ENCODE results near the gene KDM4B.
A peak's percentile ranks its signal among the peaks of the same experiment; 100 is the strongest.

Gene KDM4B

GRCh38 chr19:5016781-5017180, 47.9 kb downstream of the KDM4B start:
- no peak for DNase-seq

- DNase-seq, result no peak
These were observed 48.3 kb downstream of the KDM4B start for GRCh38 chr19:5017235-5017634.

DNA sequence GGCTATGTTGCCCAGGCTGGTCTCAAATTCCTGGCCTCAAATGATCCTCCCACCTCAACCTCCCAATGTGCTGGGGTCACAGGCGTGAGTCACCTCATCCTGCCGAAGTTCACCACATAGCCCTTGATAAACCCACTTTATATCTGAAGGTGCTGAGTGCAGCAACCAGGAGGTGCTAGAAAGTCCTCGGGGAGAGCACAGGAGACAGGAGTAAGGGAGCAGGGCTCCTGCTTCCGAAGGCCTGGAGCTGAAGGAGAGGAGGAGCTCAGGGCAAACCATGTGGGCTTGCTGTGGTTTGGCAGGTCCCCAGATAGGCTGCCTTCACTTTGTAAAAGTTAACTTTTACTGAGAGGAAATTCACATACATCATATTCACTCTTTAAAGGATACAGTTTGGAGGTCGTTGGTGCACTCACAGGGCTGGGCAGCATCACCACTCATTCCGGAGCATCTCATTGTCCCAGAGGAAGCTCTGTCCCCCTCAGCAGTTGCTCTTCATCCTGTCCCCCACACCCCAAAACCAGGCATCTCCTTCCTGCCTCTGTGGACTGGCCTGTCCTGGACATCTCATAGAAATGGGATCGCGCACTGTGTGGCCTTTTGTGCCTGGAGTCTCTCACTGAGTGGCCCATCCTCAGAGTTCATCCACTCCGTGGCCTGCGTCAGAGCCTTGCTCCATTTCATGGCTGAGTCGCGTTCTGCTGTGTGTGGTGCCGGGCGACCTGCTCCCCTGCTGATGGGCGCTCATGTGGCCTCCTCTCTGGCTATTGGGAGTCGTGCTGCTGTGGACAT, 49.5 kb downstream of the KDM4B start:
- no peak for DNase-seq

- no peak for DNase-seq
These were observed 51.5 kb downstream of the KDM4B start for GRCh38 chr19:5020368-5020767.

GRCh38 chr19:5021046-5021445, 52.1 kb downstream of the KDM4B start:
- DNase-seq, result no peak

- no peak for DNase-seq
These were observed 53.4 kb downstream of the KDM4B start for GRCh38 chr19:5022066-5022860.

DNA sequence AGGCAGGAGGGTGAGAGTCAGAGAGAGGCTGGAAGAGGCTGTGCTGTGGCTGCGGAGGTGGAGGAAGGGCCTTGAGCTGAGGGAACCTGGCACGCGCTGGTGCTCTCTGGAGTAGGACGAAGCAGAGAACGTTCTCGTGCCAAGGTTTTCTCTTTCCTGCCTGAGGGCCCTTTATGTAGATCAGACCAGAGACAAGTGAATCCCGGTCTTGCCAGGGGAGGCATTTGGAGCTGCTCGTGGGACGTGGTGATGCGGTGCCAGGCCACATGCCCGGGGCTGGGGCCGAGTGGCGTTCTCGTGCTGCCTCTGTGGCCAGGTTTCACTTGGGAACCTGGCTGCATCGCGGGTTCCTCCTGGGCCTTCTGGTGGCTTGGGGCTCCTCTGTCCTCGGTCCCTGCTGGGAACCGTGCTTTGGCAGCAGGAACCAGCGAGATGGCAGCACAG, 54.2 kb downstream of the KDM4B start:
- DNase-seq, result no peak

GRCh38 chr19:5024282-5024681, 55.4 kb downstream of the KDM4B start:
- no peak for DNase-seq

- DNase-seq, result no peak
These were observed 56.1 kb downstream of the KDM4B start for GRCh38 chr19:5025027-5025426.

GRCh38 chr19:5026706-5027273, 57.9 kb downstream of the KDM4B start:
- no peak for DNase-seq

DNA sequence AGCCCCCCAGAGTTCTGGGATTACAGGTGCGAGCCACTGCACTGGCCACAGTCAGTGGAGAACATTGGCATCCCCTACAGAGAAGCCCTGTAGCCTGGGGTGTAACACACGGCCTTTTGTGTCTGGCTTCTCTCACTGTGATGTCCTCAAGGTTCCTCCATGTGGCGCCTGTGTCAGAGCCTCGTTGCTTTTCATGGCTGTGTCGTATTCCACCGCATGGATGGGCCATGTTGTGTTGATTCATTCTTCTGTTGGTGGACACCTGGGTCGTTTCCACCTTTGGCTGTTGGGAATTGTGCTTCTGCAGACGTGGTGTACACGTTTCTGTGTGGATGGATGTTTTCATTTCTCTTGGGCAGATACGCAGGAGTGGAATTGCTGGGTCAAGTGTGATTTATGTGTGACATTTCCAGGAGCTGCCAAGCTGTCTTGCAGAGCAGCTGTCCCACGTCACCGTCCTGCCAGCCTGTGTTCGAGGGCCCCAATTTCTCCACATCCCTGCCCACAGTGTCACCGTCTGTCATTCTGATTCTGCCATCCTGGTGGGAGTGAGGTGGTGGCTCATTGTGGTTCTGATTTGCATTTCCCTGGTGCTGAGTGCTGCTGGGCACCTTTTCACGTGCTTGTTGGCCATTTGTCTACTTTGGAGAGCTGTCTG, 59.4 kb downstream of the KDM4B start:
- no peak for DNase-seq

- peak; percentile 76 for DNase-seq
These were observed 60.7 kb downstream of the KDM4B start for GRCh38 chr19:5029596-5029995.

DNA sequence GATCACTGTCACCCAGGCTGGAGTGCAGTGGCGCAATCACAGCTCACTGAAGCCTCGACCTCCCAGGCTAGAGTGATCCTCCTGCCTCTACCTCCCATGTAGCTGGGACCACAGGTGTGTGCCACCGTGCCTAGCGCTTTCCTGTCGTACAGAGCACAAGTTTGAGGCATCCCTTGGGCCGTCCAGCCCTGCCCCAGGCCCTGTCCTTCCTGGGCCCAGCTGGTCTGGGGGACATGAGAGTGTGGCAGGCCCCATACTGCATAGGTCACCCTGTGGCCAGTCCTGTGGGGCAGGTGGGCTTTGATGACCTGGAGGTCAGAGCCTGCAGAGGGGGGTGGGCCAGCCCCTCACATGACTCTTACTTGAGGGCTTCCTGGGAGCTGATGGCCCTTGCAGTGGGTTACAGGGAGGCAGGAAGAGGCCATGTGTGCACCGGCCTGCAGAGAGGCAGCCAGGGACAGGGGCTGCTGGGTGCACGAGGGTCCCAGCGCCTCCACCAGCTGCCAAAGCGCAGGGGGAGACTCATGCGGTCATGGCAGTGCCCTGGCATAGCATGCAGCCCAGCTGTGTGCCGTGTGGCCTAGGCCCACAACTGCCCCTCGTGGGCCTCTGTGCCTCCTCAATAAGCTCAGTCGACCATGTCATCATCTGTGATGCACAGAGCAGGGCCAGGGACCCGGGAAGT, 61.4 kb downstream of the KDM4B start:
- no peak for DNase-seq

DNA sequence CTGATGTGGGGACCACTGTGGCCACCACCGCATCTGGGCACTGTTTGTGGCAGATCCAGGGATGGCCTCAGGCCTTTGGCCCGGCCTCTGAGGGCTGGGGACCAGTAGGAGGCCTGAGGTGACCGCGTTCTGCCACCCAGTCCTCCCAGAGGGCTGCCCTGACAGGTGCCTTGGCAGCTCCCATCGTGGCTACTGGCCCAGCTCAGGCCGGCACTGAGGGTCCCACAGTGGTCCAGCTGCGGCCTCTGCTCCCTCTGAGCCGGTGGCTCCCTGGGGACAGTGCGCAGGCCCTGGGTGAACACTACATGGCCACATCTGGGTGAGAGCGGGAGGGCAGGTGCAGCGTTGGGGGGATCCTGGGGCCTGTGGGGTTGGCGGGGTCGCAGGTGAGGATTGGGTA, 61.9 kb downstream of the KDM4B start:
- DNase-seq, result no peak

DNA sequence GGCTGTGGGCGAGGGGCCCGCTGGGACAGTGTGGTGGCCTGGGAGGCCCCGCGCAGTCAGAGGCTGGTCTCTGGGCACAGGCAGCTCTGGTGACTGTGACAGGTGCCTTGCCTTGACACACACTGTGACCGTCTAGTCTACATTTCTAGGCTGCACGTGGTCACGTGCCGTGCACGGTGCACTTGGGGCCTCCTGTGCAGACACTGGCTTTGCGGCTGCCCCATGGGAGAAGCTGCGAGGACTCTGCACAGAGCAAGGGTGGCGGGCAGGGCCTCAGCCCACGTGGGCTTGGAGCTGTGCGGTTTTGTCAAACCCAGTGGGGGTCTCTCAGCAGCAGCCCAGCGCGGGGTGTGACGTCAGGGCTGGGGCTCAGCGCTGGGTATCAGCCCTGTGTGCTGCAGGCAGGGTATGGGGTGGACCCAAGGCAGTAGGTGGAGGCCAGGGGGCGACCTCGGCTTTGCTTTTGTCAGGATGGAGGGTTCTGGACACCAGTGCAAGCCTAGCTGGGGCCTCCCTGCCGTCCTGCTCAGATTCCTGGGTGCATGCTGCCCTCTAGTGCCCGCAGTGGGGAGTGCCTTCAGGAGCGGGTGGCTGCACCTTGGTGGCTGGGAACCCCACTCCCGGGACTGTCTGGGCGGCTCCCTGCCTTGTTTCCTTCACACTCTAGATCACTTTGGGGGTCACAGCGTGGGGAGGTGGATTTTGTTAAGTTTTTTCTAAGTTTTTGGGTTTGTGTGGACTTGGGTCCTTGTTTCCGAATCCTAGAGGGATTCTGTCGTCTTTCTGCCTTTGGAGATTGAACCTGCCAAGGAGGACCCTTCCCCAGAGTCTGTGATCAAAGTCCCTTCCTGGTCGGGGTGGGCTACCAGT, 62.6 kb downstream of the KDM4B start:
- DNase-seq, result peak; percentile 84

DNA sequence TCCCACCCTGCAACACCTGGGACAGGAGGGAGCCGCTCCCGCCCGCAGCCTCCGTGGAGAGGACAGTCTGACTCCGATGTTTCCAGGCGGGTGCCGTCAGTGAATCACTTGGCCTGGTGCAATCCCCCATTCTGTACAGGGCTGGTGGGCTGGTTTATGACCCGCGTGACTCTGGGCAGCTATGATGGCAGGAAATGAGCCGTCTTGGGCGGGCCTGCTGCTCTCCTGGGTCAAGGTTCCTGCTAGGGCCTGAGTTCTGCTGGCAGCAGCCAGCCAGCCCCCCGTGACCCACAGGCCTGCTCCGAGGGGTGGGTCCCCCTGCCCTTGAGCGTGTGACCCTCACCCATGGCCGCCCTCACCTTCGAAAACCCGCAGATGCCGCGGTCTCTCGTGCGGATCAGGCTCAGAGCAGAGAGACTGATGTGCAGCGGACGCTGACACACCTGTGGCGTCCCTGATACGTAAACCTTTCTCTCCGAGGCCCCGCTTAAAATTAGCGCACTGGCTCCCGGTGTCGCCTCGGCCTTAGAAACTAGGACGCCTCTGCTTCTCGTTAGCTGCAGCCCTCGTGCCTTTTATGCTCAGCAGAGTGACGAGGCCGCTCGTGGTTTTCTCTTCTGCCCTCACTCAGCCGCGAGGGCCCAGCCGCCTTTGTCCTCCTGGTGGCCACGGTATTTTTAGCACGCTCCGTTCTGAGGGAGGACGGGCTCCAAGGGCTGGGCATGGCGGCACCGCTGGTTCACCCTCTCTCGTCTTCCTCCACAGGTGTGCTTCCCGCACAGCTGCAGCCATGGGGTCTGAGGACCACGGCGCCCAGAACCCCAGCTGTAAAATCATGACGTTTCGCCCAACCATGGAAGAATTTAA, 63.4 kb downstream of the KDM4B start:
- DNase-seq, result no peak

- no peak for DNase-seq
These were observed 66.3 kb downstream of the KDM4B start for GRCh38 chr19:5035105-5035761.

GRCh38 chr19:5035793-5036697, 67.1 kb downstream of the KDM4B start:
- no peak for DNase-seq

All from activated CD4-positive, alpha-beta T cell treated with anti-CD3 and anti-CD28 coated beads, Interleukin-10, Interleukin-2, amounts not matched to agents 100 ng/mL and 50 ng/mL, durations not matched to agents 16 hours and 8 hours (primary cell).